Transverse colon (tissue), 4 donors: ENCODE data around the gene COMP.

Experiments
- CTCF ChIP-seq, 5 experiments: fragments of 200-600 bp in 3 of 5; fragments of 450-650 bp in 2 of 5; sonication (generic) in 3 of 5; IDR thresholded peaks; 1 replicate in 2 of 5; 2 replicates in 3 of 5; pipeline ENCODE4 v1.5.1; 2016 to 2017; ENCODE audit warnings: antibody characterized with exemption in 5 of 5, inconsistent platforms in 3 of 5, mild to moderate bottlenecking in 2 of 5, moderate library complexity in 1 of 5
- EP300 ChIP-seq: sonication (generic); formaldehyde crosslinking; IDR thresholded peaks from one replicate; pipeline ENCODE4 v1.6.1; 2017; ENCODE audit warnings: antibody characterized with exemption, low read depth
- POLR2A ChIP-seq: fragments of 450-650 bp; IDR thresholded peaks from one replicate; pipeline ENCODE4 v1.6.1; 2016; ENCODE audit warnings: antibody characterized with exemption, mild to moderate bottlenecking, moderate library complexity
- POLR2AphosphoS5 ChIP-seq, 3 donors: sonication (generic); formaldehyde crosslinking; IDR thresholded peaks; one replicate each; pipeline ENCODE4 v1.6.1; 2016; ENCODE audit warnings: antibody characterized with exemption in 3 of 3

- no peak for TF ChIP-seq CTCF (IDR thresholded peaks at IDR 0.05)
- no peak for TF ChIP-seq EP300
- TF ChIP-seq POLR2AphosphoS5 (IDR thresholded peaks at IDR 0.05), result no peak
- TF ChIP-seq POLR2A, result no peak
Measured at GRCh38 chr19:18828786-18829185, 37.7 kb upstream of the COMP start.
